ENCODE data around the gene TMEM63A. TPM values are rescaled to one million over a fixed set of nuclear protein-coding genes. Genes with fewer than 3 reads are reported as not detected.

TMEM63A gene
- total and polyA plus RNA-seq, 2 of the 13 experiments (the other 11 are each of a cell fraction or from before 2014, with no cell fraction given), result 23.9 to 53.3 TPM

GRCh38 chr1:225891229-225891972, 9.2 kb upstream of the TMEM63A start (continued):
- TF ChIP-seq CEBPZ (IDR thresholded peaks at IDR 0.05; ENCODE audit: low read length), result no peak
- TF ChIP-seq ZNF207 (IDR thresholded peaks at IDR 0.05; ENCODE audit: borderline replicate concordance), result no peak
- no peak for TF ChIP-seq AHDC1 (CRISPR knock-in tag; IDR thresholded peaks at IDR 0.05; ENCODE audit: borderline replicate concordance)
- TF ChIP-seq DNMT3B (CRISPR knock-in tag; conservative IDR thresholded peaks at IDR 0.05), result no peak
- TF ChIP-seq ZNF558 (CRISPR knock-in tag; IDR thresholded peaks at IDR 0.05; ENCODE audit: borderline replicate concordance), result no peak
- TF ChIP-seq GLI4 (CRISPR knock-in tag; IDR thresholded peaks at IDR 0.05; ENCODE audit: borderline replicate concordance), result no peak
- TF ChIP-seq UBTF (CRISPR knock-in tag; IDR thresholded peaks at IDR 0.05), result peak; percentile 49
- TF ChIP-seq ELF3 (CRISPR knock-in tag; IDR thresholded peaks at IDR 0.05), result no peak
- TF ChIP-seq EP300 (IDR thresholded peaks at IDR 0.05; ENCODE audit: low read depth in 2 of 2, low read length in 2 of 2), result peak in 1 of 2 experiments; percentile 46; a peak in 1 of 4 replicates
- no peak for TF ChIP-seq EP300 (CRISPR knock-in tag; IDR thresholded peaks at IDR 0.05; ENCODE audit: borderline replicate concordance)
- TF ChIP-seq ZNF101 (CRISPR knock-in tag; IDR thresholded peaks at IDR 0.05; ENCODE audit: borderline replicate concordance, low read depth), result no peak
- no peak for TF ChIP-seq ZFP37 (CRISPR knock-in tag; IDR thresholded peaks at IDR 0.05; ENCODE audit: borderline replicate concordance)
- TF ChIP-seq U2AF1 (optimal IDR thresholded peaks at IDR 0.05; ENCODE audit: low read depth, low read length), result no peak
- TF ChIP-seq GTF2F1 (IDR thresholded peaks at IDR 0.05; ENCODE audit: low read length), result no peak
- no peak for TF ChIP-seq HNRNPL (IDR thresholded peaks at IDR 0.05; ENCODE audit: low read depth, low read length)
- no peak for TF ChIP-seq ZNF552 (CRISPR knock-in tag; IDR thresholded peaks at IDR 0.05; ENCODE audit: borderline replicate concordance)

Data from HepG2 (cell line).